Thyroid gland (tissue), 4 donors: ENCODE measurements around the gene PLCD4. TPM values are rescaled to one million over a fixed set of nuclear protein-coding genes. Genes with fewer than 3 reads are reported as not detected.

Source experiments
- DNase-seq, 2 donors: peaks; one replicate each; pipeline ENCODE4 v3.0.0-alpha.2; 2019
- H3K27ac ChIP-seq, 3 donors: fragments of 200-600 bp; sonication (generic); 1 replicate in 2 of 3; 2 replicates in 1 of 3; pipeline ENCODE4 v1.5.1; 2016 to 2019; ENCODE audit warnings: mild to moderate bottlenecking in 1 of 3, moderate library complexity in 1 of 3
- H3K27me3 ChIP-seq: fragments of 200-600 bp; sonication (generic); one replicate; pipeline ENCODE4 v1.5.1; 2019
- H3K36me3 ChIP-seq, 2 donors: fragments of 200-600 bp; sonication (generic); one replicate each; pipeline ENCODE4 v1.5.1; 2016 to 2019
- H3K4me1 ChIP-seq, 2 donors: fragments of 200-600 bp; sonication (generic); one replicate each; pipeline ENCODE4 v1.5.1; 2017 to 2019
- H3K4me3 ChIP-seq, 3 donors: fragments of 200-600 bp; sonication (generic); replicated peaks in 1 of 3; 1 replicate in 2 of 3; 2 replicates in 1 of 3; pipeline ENCODE4 v1.5.1; 2016; ENCODE audit warnings: mild to moderate bottlenecking in 1 of 3
- H3K9me3 ChIP-seq: fragments of 200-600 bp; sonication (generic); one replicate; pipeline ENCODE4 v1.5.1; 2017
- POLR2A ChIP-seq, 2 donors: fragments of 450-650 bp; IDR thresholded peaks; one replicate each; pipeline ENCODE4 v1.6.1; 2017; ENCODE audit warnings: antibody characterized with exemption in 2 of 2, mild to moderate bottlenecking in 2 of 2, moderate library complexity in 1 of 2
- WGBS, 2 donors: methylation state at CpG; one replicate each; pipeline ENCODE4 v1.1.5; 2017; 5-methylcytosine and 5-hydroxymethylcytosine counted together
- intact Hi-C: fragments of 100-400 bp; cut with DNase I; formaldehyde crosslinking; loops from one replicate; pipeline ENCODE4 v1.15.1; 2023
- total RNA-seq, 4 donors: library from RNA; depleted of rRNA; stranded (reverse); fragments of >200 nt; gene quantifications; one replicate each; pipeline ENCODE4 v1.2.3, GENCODE V29; 2016
- TF ChIP-seq, protein P1 (sequence below), 6 experiments: fragments of 200-600 bp in 3 of 6; fragments of 450-650 bp in 3 of 6; sonication (generic) in 3 of 6; IDR thresholded peaks; one replicate each; pipeline ENCODE4 v1.5.1; 2016 to 2019; ENCODE audit warnings: antibody characterized with exemption in 6 of 6, mild to moderate bottlenecking in 2 of 6, inconsistent platforms in 1 of 6, moderate library complexity in 1 of 6

PLCD4 gene
- total RNA-seq, 4 donors from 2014 or later: 0.89 to 3.1 (median 1.9) TPM

DNA sequence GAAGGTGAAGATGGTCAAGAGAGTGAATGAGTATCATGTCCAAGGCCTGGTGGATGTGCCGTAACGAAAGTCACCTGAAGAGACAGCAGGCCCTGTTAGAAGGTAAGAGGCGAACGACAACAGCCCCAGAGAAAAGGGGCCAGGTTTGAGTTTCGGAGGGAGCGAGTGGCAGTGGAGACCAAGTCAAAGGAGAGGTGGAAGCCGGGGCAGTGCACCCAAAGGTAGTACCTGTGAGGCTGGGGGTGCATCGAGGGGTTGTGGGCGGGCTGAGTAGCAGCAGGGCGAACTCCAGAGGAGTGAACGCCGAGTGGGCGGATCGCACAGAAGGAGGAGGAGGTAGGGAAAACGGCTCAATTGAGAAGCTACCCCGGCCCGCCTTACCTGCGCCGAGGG, 39.9 kb upstream of the PLCD4 start:
- no peaks in the 10 kb centered on the region for H3K36me3 ChIP-seq
- WGBS, 2 donors: 0 to 1% methylated on average over 19 of the region's 19 CpGs
- no peaks in the 10 kb centered on the region for H3K9me3 ChIP-seq
- peak in 1 of 2 donors; percentile 70 for DNase-seq
- TF ChIP-seq, protein P1, sequence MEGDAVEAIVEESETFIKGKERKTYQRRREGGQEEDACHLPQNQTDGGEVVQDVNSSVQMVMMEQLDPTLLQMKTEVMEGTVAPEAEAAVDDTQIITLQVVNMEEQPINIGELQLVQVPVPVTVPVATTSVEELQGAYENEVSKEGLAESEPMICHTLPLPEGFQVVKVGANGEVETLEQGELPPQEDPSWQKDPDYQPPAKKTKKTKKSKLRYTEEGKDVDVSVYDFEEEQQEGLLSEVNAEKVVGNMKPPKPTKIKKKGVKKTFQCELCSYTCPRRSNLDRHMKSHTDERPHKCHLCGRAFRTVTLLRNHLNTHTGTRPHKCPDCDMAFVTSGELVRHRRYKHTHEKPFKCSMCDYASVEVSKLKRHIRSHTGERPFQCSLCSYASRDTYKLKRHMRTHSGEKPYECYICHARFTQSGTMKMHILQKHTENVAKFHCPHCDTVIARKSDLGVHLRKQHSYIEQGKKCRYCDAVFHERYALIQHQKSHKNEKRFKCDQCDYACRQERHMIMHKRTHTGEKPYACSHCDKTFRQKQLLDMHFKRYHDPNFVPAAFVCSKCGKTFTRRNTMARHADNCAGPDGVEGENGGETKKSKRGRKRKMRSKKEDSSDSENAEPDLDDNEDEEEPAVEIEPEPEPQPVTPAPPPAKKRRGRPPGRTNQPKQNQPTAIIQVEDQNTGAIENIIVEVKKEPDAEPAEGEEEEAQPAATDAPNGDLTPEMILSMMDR (IDR thresholded peaks at IDR 0.05): no peak
- no peak for TF ChIP-seq POLR2A (IDR thresholded peaks at IDR 0.05)
- no peaks in the 10 kb centered on the region for H3K27me3 ChIP-seq
- peak overlapping the region; percentile 31 to 91 (median 89) for H3K27ac ChIP-seq
- peak overlapping the region; percentile 13 to 74 (median 58) for H3K4me3 ChIP-seq
- intact Hi-C loops: loop anchor here (5.0 to 10.0 kb wide), 3 partner anchors 77 to 303 kb away; partner anchors contain the start of gene GPBAR1
- H3K4me1 ChIP-seq: peaks cover 16 to 27% of the 10 kb centered on the region in 2 donors

- H3K27ac ChIP-seq: peak within 1 kb of the TSS; percentile 81 to 91 (median 89)
- H3K4me3 ChIP-seq: peak within 1 kb of the TSS; percentile 72 to 74 (median 74)
- H3K4me1 ChIP-seq: peaks cover 16 to 27% of the 10 kb centered on the region in 2 donors
- 0 to 1% methylated on average over 42 to 51 of the region's 77 CpGs for WGBS, 2 donors
- H3K36me3 ChIP-seq: no peaks in the 10 kb centered on the region
- intact Hi-C loops: loop anchor here (5.0 to 10.0 kb wide), 3 partner anchors 76 to 304 kb away; partner anchors contain the start of gene GPBAR1
- H3K27me3 ChIP-seq: no peaks in the 10 kb centered on the region
- TF ChIP-seq POLR2A (IDR thresholded peaks at IDR 0.05): peak in 1 of 2 donors; percentile 75
- TF ChIP-seq, protein P1 (IDR thresholded peaks at IDR 0.05): peak in 1 of 6 experiments; percentile 13
- DNase-seq: peak; percentile 100
- no peaks in the 10 kb centered on the region for H3K9me3 ChIP-seq
These were observed 39.3 kb upstream of the PLCD4 start, which contains the start of the genes CNOT9 and USP37 for GRCh38 chr2:218568190-218569037. CNOT9 (plus strand) TSS chr2:218568839; CDS start chr2:218568955, 116 bp downstream. USP37 (minus strand) TSS chr2:218568351; CDS start chr2:218558653, 9,698 bp downstream.

DNA sequence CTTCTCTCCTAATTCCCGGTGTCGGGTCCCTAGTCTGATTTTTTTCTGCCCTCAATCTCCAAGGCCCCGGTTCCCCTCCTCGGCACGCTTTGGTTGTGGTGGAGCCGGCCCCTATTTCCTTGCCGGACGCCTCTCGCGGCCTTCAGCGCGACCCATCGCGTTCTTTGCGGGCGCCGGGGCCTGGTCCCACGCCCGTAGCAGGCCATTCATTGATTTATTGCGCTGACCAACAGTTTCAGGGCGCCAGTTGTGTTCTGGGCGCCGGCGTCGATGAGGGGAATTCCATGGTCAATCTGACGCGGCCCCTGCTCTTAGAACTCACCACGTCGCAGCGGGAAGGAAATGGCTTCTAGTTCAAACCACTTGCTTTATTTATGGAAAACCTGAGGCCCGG, 38.7 kb upstream of the PLCD4 start:
- Histone ChIP-seq H3K4me3 (peak overlapping the region; percentile 72 to 74 (median 74)), H3K36me3 (no peaks in the 10 kb centered on the region), H3K9me3 (no peaks in the 10 kb centered on the region), H3K4me1 (peaks cover 16 to 27% of the 10 kb centered on the region in 2 donors), H3K27ac (peak overlapping the region; percentile 81 to 91 (median 89)), H3K27me3 (no peaks in the 10 kb centered on the region)
- DNase-seq: peak; percentile 37 to 46
- TF ChIP-seq, protein P1 (IDR thresholded peaks at IDR 0.05): no peak
- TF ChIP-seq POLR2A (IDR thresholded peaks at IDR 0.05): no peak
- intact Hi-C loops: loop anchor here (5.0 to 10.0 kb wide), 3 partner anchors 76 to 304 kb away; partner anchors contain the start of gene GPBAR1
- WGBS, 2 donors: 0 to 2% methylated on average over 8 to 18 of the region's 31 CpGs

- H3K27me3 ChIP-seq: no peaks in the 10 kb centered on the region
- no peak for TF ChIP-seq POLR2A (IDR thresholded peaks at IDR 0.05)
- TF ChIP-seq, protein P1 (IDR thresholded peaks at IDR 0.05): no peak
- H3K36me3 ChIP-seq: no peaks in the 10 kb centered on the region
- peaks cover 16 to 27% of the 10 kb centered on the region in 2 donors for H3K4me1 ChIP-seq
- intact Hi-C loops: loop anchor here (5.0 to 10.0 kb wide), 3 partner anchors 75 to 305 kb away; partner anchors contain the start of gene GPBAR1
- DNase-seq: no peak
- peak overlapping the region; percentile 72 to 74 (median 74) for H3K4me3 ChIP-seq
- H3K27ac ChIP-seq: peak overlapping the region; percentile 81 to 91 (median 89)
- WGBS, 2 donors: 9 to 13% methylated on average over 10 of the region's 10 CpGs
- no peaks in the 10 kb centered on the region for H3K9me3 ChIP-seq
These were observed 37.8 kb upstream of the PLCD4 start for GRCh38 chr2:218569661-218570500.
